HG02571 (cell line): ENCODE measurements around the gene MAGI2.
"Not testable (repeated sequence)": the region's sequence is repeated elsewhere in the genome, so short reads cannot be mapped to it uniquely, and the experiment has no call there.

Experiments used
- ATAC-seq: cut with Tn5 transposase; IDR thresholded peaks from one replicate; pipeline ENCODE4 v1.9.1; 2021; ENCODE audit warnings: mild to moderate bottlenecking, moderate library complexity; ENCODE audit not compliant: unreplicated experiment

Gene MAGI2

DNA sequence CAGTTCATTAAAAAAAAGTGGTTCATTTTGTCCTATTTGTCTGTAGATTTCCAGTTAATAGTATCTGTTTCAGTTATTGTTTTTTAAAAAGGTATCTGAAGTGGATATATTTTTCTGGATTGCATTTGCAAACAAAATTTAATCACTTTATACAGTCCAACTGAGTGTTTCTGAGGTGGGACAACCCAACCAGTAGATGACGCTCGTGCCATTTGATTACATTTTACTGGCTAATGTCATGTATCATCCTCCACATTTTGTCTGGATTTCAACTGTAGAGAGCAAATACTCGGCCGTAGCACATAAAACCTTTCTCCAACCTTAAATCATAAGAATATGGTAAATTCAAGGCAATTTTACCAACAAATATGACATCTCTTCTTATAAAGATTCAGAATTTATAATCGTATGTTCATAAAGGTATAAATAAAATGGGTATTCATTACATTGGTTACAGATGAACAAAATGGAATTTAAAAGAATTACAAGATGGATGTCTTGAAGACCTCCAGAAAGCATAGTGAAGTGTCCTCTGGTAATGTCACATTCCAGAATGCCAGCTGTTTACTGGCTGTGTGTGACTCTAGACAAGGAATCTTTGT lies 865.9 kb downstream of the MAGI2 start:
- no peak for ATAC-seq

DNA sequence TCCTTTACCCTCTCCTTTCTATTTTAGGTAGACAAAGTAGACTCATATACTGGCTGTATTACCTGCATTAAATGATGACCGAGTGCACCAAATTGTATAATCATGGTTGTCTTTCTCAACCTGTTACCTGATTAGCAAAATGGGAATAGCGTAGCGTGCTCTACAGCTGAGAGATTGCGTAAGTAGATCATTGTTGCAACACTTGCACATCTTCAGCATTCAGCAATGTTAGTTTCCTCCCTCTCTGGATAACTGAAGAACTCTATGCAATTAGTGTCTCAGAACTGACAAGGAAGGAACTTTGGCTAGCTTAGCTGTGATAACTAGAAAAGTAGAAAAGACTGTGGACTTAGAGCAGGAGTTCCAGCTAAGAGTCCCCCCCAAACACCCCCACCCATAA lies 867.5 kb downstream of the MAGI2 start:
- ATAC-seq: no peak

DNA sequence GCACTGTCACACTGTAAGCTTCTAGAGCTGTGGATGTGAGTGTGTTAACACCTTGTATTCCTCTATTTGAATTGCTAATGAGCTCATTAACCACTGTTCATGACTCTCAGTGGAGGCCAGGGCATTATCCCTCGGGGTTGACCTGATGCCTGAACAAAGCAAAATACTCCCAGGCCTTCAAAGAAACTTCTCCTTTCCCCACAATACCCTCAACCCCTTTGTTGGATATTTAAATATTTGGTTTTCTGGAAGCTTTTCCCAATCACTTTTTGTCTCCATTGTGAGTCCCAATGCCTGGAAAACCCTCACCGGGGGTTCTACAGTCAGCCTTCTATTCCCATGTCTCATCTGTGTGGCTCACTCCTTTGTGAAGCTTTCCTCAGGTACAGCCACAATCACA lies 874.8 kb downstream of the MAGI2 start:
- no peak for ATAC-seq

DNA sequence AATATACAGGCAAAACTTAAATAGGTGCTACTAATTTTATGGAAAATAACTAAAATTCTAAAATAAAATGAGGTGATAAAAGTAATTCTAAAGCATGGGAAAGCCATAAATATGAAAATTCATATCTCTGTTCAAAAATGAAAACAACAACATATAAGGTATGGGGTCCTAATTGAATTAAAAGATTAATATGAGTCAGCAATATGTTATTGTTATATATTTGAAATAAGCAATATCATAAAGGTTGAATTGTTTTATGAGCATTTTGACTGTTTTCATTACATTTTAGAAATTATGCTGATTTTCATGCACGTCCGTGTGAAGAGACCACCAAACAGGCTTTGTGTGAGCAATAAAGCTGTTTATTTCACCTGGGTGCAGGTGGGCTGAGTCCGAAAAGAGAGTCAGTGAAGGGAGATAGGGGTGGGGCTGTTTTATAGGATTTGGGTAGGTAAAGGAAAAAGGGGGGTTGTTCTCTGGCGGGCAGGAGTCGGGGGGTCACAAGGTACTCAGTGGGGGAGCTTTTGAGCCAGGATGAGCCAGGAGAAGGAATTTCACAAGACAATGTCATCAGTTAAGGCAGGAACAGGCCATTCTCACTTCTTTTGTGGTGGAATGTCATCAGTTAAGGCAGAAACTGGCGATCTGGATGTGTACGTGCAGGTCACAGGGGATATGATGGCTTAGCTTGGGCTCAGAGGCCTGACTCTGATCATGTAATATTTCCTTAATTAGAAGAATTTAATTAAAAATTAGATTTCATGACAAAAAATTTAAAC lies 876.1 kb downstream of the MAGI2 start:
- not testable (repeated sequence) for ATAC-seq

DNA sequence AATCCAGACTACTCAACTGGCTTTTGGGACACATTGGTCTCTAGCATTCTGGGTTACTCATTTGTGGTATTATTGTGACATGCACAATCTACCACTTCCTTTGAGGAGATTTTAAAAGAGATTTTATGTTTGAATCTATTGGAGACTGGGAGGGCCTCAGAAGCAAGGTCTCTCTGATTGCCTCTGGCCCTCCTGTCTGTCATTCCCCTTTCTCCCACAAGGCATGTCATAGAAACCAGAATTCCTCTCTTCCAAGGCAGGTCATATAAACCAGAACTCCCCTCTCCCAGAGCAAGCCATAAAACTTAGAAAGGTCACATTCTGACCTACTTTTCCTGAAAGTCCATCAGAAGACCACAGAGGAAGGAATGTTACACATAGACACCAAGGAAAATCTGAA lies 877.2 kb downstream of the MAGI2 start:
- no peak for ATAC-seq

DNA sequence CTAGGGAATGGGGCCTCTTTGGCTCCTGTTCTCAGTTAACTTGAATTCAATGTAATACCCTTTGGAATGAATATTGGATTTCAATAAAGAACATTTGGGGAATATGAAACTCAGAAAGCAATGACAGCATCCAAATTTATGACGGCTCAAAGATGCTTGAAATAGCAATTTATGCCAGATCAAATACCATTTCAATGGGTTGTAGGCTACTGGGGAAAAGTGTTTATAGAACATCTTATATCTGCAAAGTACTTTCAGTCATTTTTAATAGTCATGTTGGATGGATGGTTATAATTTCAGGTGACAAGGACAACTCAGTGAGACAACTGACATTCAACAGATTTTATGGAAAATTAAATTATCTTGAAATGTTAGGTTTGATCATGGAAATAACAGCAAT lies 882.2 kb downstream of the MAGI2 start:
- no peak for ATAC-seq

DNA sequence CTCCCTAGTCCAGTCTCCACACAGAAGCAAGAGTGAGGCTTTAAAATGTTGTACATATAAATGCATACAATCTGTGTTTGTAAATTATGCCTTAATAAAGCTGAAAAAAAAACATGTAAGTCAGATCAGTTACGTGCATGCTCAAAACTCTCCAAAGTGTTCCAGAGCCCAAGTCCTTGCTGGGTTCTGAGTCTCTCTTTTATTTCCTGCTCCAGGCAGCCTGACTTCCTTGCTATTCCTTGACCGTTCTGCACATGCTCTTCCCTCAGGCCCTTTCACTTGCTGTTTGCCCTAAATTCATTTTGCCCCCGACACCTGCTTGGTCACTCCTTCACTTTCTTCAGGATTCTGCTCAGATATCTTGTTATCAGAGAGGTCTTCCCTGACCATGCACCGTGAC lies 884.8 kb downstream of the MAGI2 start:
- ATAC-seq: no peak

DNA sequence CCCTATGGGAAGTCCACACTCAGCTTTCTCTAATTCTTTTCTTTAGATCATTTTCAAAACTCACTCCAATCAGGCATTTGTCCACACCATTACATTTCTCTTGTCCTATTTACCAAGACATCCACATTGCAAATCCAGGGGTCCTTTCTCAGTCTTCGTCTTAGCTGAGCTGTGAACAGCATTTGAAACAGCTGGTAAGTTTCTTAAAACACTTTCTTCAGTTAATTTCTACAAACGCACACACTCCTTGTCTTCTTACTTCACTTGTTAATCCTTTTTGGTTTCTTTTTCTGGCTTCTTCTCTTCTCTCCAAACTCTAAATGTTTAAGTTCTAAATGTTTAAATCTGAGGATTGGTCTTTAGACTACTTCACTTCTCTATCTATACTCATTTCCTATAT lies 885.6 kb downstream of the MAGI2 start:
- ATAC-seq: no peak

DNA sequence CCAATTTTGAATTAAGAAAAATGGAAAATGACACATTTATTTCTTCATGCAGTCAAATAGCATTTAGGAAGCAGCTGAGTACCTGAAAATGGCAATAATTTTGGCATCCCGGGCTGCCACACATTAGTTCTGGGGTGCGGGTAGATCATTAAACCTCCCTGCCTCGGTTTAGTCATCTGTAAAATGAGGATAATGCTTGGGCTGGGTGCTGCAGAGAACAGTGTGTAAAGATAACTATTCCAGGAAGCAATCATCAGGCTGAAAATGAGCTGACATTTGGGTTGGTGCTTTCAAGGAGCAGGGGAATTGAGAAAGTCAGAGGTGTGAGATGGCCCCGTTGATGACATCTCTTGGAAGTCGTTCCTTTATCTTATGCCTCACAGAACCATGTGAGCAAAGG lies 887.7 kb downstream of the MAGI2 start:
- ATAC-seq: no peak

DNA sequence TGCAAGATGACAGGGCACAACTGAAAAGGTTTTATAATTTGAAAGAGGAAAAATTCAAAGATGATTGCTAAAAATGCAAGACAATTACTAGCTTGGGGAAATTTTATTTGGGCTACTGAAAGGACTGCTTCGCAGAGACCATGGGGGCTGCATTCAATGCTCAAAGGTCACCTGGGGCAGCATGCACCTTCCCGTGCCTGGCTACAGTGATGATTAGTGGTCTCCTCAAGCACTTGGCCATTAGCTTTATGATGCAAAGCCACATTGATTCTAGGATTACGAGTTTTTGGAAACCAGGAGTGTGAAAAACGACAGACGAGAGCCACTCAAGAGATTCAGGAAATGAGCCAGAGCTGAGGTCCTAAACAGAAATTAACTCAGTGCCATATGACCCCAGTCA lies 890.3 kb downstream of the MAGI2 start:
- no peak for ATAC-seq

DNA sequence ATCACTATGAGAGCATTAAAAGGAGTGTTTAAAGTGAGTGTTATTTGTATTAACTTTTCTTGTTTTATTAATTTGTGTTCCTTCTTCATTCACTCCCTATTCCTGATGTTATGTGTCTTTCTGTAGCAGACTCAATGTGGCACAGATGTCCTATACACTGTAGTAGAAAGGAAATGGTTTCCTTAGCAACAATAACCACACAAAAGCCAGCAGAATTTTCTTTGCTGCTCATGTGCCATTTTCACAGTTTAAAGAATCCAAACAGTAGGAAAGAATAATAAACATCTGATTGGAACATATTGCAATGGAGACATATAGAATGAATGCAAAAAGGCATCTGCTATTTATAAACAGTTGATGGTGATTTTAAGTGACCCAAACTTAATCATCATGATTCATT lies 891.3 kb downstream of the MAGI2 start:
- no peak for ATAC-seq

DNA sequence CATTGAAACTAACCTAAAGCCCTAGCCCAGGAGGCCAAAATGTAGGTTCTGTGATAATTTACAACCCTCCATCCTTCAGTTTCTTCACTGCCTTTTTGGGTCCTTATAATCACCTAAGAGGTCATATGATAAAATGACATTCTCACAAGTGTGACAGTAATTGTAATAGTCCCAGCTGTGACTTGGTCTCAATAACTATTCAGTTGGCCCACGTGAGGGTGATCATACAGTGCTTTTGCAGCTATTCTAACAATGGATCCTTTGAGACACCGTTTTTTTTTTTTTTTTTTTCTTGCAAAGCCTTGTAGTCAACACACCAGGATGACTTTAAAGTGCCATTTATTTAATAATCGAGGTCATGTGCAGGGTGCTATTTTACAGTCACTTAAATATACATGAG lies 894.9 kb downstream of the MAGI2 start:
- ATAC-seq: no peak

DNA sequence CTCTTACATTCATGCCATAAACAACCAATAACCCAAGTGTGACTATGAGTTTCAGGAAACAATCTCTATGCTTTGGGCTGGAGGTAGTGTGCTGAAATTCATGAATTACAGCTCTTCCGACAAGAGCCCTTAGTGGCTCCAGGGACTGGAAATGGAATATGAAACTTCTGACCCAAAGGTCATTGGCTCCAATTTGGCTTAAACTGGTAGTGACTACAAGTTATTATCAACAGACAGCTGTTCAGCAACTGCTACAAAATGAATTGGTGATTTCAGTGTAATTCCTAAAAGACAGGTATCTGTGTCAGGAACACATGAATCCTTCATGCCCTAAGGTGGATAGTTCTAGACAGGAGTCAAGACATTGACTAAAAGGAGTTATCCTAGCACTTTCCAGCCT lies 909.5 kb downstream of the MAGI2 start:
- no peak for ATAC-seq

DNA sequence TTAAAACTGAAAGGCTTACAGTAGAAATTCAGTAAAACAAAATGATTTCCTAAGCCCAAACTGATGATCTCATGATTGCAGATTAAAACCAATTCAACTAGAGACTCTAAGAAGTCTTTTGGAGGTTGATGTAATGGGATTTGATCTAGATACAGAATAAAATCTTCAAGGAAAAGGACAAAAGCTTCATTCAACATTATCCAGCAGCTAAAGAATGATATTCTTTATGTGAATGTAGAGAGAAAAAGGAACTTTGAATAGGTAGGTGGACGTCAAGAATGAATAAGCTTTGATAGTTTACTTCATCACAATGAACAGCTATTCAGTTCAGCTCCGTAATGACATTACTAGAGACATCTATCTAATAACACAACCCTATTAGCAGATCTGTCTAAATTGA lies 910.5 kb downstream of the MAGI2 start:
- ATAC-seq: no peak

DNA sequence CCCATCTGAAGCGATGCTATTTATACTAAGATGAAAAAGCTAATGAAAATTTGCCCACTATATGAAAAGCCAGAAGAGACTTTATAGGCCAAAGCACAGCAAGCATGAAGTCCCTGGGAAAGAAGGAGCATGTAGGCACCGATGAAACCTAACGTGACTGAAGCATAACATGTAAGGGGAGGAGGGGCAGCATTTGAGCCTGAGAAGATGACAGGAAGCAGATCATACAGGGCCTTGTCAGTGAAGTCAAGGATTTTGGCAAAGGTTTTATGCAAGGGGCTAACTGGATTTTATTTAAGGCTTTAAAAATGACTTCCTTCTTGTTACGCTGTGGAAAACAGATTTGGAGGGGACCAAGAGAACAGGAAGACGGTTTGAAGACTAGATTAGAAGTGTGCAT lies 910.9 kb downstream of the MAGI2 start:
- no peak for ATAC-seq

DNA sequence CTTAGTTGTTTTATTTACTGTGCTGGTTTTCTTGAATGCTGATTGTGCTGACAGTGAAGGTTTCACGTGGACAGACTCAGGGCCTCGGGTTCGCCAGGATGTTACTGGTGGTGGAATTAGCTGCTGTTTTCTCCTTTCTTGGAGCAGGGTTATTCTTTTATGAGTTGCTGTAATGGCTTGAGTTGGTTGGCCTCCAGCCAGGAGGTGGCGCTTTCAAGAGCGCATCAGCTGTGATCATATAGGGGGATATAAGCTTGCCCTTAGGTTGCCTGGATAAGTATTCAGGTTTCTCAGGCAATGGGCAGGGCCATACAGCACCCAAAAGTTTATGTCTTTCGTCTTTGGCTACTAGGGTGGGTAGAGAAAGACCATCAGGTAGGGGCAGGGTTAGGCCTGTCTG lies 913.6 kb downstream of the MAGI2 start:
- ATAC-seq: no peak

DNA sequence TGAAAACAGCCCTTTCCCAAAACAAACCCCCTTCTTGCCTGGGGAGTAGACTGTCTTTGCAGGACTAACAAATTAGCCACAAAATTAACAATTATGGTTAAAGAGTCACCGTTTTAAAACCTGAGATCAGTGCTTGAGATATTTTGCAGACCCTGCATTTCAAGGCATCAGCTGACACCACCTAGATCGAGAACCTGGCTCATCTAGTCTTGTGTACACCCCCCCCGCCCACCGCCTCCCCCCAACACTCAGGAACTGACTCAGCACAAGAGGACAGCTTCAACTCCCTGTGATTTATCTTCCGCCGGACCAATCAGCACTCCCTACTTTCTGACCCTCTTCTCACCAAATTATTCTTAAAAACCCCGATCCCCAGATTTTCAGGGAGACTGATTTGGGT lies 917.8 kb downstream of the MAGI2 start:
- no peak for ATAC-seq

DNA sequence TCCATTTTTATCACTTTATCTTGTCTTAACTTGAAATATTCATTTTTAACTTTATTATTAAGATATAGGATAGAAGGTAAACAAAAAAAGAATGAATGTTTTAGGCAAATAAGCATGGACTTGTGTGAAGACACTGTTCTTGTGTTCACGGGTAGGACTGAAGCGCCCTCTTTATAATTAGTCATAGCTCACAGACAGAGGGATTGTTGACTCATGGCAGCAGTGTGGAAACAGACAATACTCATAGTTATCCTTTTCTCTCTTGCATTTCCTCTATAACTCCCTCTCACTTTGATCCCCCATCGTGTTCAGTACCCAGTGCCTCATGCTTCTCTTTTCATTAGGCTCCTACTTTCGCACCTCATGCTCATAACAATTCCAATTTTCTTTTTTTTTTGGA lies 923.1 kb downstream of the MAGI2 start:
- no peak for ATAC-seq

DNA sequence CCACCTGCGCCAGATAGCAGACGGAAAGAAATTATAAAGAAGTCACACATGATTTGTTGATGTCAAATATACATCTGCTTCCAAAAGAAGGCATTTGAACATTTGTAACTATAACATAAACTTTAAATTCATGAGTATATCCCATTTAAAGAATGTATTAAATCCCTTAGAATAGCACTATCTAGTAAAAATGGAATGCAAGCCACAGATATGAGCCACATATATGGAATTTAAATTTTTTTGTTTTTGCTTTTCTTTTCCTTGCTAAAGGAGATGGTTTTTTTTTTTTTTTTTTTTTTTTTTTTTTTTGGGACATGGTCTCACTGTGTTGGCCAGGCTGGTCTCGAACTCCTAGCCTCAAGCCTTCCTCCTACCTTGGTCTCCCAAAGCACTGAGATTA lies 924.1 kb downstream of the MAGI2 start:
- no peak for ATAC-seq

DNA sequence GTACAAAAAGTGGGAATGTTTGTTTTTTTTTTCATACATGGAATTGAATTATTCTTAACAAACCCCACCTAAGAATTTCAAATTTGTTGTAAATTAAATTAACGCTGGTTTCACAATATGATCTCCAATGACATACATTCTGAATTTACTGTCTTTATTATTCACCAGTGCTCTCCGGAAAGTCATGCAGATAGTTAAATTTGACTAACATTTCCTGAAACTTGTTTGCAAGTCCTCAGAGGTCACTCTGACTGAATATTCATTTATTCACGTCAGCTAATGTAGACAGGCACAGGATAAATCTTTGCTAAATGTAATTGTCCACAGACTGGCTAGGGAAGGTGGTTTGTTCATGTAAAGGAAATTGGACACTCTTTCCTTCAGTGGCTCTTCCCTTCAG lies 924.5 kb downstream of the MAGI2 start:
- no peak for ATAC-seq

DNA sequence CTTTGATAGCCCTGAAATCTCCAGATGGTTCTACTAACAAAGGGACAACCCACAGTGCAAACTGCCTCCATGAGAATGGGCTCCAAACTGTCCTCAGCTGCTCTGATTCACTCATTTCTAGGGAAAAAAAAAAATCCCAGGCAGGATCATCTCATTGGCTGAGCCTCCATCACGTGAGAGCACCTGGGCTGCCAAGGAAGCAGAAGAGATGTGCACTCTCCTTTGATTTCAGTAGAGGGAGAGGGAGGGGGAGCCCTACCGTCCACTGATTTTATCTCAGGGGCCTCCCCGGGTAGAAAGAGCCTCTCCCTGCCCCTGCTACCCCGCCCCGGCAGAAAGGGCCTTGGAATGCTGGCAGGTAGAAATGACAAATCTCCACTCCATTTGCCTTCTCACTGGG lies 929.5 kb downstream of the MAGI2 start:
- no peak for ATAC-seq

DNA sequence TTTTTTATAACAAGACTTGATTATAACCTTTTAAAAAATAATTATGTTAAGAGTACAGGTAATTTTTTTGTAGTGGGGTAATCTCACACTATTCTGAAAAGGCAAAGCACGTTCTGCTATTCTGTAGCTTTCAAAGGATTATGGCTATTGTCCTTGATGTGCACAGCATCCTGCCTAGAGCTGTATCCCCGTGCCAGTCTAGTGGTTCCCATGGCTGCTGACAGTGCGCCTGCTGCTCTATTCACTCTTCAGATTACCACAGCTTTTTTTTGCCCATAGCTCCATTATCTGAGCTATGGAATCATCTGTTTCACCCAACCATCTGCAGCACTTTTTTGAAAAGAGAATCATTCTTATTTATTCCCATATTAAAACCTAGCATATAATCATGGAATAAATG lies 931.5 kb downstream of the MAGI2 start:
- ATAC-seq: no peak

DNA sequence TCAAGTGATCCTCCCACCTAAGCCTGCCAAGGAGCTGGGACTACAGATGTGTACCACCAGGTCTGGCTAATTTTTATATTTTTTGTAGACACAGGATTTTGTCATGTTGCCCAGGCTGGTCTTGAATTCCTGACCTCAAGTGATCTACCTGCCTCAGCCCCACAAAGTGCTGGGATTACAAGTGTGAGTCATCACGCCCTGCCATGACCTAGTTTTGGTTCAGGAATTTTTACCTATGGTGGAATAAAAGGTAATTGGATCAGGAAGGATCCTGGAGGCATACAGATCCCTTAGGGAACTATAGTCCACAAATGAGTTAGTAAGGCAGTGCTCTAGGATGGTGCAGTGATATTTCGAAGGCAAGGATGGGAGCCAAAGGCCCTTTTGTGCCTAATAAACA lies 937.0 kb downstream of the MAGI2 start:
- ATAC-seq: no peak
